Inflammatory macrophage treated with lipopolysaccharide for 1 hour (primary cell): ENCODE measurements around the gene TRIM25.

Source experiments
- DNase-seq, 2 donors: peaks; one replicate each; pipeline ENCODE4 v3.0.0-alpha.2; 2020 to 2022

TRIM25 gene

GRCh38 chr17:56861899-56862298, 52.0 kb downstream of the TRIM25 start:
- DNase-seq: no peak

- DNase-seq: no peak
Observed at GRCh38 chr17:56851008-56851407, 62.8 kb downstream of the TRIM25 start.

- no peak for DNase-seq
Observed at GRCh38 chr17:56850591-56850990, 63.3 kb downstream of the TRIM25 start.

GRCh38 chr17:56849131-56849530, 64.7 kb downstream of the TRIM25 start:
- no peak for DNase-seq

- DNase-seq: no peak
Observed at GRCh38 chr17:56847106-56847505, 66.7 kb downstream of the TRIM25 start.

GRCh38 chr17:56845934-56846333, 67.9 kb downstream of the TRIM25 start:
- no peak for DNase-seq

GRCh38 chr17:56842577-56842976, 71.3 kb downstream of the TRIM25 start:
- DNase-seq: no peak

- no peak for DNase-seq
Observed at GRCh38 chr17:56838687-56839086, 75.2 kb downstream of the TRIM25 start.
